RWPE1 (cell line): ENCODE measurements around the gene KRR1.
"Not testable (repeated sequence)": the region's sequence is repeated elsewhere in the genome, so short reads cannot be mapped to it uniquely, and the experiment has no call there.

ENCODE experiments used
- CTCF ChIA-PET: fragments of 350-600 bp; sonication (Branson Sonifier 250); formaldehyde crosslinking; extraction: SDS; loops from one replicate; lab custom pipeline; 2021; lab: Yijun Ruan, JAX
- POLR2A ChIA-PET: fragments of 400-600 bp; formaldehyde crosslinking; extraction: SDS; loops from one replicate; lab custom pipeline; 2020; ENCODE audit warnings: antibody characterized with exemption; ENCODE audit not compliant: low non-redundant PET; lab: Yijun Ruan, JAX
- DNase-seq: peaks from one replicate; pipeline ENCODE4 v3.0.0; 2012; ENCODE audit warnings: low spot score
- H3K27ac ChIP-seq: fragments of 450-650 bp; 2 replicates; pipeline ENCODE4 v1.5.1; 2017
- TF ChIP-seq, protein P1 (sequence below): fragments of 450-650 bp; conservative IDR thresholded peaks from 2 replicates; pipeline ENCODE4 v1.5.1; 2017; ENCODE audit warnings: low read depth, mild to moderate bottlenecking

The KRR1 gene

DNA sequence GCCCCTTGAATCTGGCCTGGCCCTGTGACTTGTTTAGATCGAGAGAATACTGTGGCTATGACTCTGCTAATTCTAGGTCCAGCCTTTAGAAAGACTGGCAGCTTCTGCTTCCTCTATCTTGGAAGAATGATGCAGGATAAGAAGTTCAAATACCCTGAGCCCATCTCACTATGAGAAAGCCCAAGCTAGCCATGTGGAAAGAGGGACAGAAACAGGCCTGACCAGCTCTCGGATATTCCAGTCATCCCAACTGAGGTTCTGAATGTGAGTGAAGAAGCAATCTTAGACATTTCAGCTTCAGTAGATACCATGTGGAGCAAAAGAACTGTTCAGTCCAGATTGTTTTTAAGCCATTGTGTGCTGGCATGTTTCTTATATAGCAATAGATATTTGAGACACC, 17.3 kb upstream of the KRR1 start:
- CTCF ChIA-PET = interaction anchor here (0.8 kb wide), 1 partner anchor 503 kb away, joined by 3 read pairs; the partner anchor contains the start of gene PHLDA1
- no peak for DNase-seq
- H3K27ac ChIP-seq = no peak overlapping the region
- TF ChIP-seq, protein P1, sequence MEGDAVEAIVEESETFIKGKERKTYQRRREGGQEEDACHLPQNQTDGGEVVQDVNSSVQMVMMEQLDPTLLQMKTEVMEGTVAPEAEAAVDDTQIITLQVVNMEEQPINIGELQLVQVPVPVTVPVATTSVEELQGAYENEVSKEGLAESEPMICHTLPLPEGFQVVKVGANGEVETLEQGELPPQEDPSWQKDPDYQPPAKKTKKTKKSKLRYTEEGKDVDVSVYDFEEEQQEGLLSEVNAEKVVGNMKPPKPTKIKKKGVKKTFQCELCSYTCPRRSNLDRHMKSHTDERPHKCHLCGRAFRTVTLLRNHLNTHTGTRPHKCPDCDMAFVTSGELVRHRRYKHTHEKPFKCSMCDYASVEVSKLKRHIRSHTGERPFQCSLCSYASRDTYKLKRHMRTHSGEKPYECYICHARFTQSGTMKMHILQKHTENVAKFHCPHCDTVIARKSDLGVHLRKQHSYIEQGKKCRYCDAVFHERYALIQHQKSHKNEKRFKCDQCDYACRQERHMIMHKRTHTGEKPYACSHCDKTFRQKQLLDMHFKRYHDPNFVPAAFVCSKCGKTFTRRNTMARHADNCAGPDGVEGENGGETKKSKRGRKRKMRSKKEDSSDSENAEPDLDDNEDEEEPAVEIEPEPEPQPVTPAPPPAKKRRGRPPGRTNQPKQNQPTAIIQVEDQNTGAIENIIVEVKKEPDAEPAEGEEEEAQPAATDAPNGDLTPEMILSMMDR = no peak
- POLR2A ChIA-PET = no interaction called here

DNA sequence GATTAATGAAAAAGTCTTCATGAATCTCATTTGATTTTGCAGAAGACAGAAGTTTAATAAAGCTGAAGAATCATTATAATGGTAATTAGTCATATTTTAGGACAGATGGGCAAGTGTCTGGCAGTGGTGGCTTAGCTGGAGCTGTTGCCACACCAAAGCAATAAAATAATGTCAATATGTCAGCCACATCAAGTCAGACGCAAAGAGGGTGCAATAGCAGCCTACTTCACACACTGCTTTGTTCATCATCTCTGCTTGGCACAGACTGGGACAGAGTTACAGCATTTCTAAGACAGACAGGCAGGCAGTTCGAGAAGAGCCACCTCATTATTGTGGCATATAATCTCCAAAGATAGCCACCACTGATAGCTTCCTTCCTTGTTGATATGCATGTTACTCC, 16.9 kb upstream of the KRR1 start:
- TF ChIP-seq, protein P1 = no peak
- no peak overlapping the region for H3K27ac ChIP-seq
- ChIA-PET POLR2A (no interaction called here), CTCF (interaction anchor here (0.8 to 1.4 kb wide), 2 partner anchors 15 to 503 kb away, joined by 3 to 4 read pairs; partner anchors contain the start of gene PHLDA1)
- no peak for DNase-seq

DNA sequence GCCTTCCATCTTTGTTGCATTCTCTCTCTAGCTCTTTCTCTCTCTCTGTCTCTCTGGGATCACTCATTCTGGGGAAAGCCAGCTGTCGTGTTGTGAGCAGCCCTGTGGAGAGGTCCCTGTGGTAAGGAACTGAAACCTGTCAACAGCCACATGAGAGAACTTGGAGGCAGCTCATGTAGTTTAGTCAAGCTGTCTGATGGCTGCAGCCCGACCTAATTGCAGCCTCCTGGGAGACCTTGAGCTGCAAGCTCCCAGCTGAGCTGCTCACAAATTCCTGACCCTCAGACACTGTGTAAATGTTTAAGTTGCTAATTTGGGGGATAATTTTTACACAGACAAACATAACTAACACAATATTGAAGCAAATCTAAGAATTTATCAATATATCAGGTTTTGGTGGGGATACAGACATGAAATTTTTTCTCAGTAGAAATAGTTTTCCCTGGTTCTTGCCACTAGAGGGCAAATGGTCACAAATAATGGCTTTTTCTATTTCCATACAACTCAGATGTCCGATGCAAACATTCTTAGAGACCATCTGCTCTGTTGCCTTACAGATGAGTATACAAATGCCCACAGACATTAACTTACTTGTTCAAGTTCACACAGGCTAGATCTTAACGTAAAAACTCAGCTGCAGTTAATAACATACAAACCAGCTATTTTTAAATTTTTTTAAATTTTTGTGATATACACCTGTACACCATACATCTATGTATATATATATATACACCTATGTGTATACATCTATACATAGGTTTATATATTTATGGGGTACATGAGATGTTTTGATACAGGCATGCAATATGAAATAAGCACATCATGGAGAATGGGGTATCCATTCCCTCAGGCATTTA, 15.5 kb upstream of the KRR1 start:
- no peak overlapping the region for H3K27ac ChIP-seq

DNA sequence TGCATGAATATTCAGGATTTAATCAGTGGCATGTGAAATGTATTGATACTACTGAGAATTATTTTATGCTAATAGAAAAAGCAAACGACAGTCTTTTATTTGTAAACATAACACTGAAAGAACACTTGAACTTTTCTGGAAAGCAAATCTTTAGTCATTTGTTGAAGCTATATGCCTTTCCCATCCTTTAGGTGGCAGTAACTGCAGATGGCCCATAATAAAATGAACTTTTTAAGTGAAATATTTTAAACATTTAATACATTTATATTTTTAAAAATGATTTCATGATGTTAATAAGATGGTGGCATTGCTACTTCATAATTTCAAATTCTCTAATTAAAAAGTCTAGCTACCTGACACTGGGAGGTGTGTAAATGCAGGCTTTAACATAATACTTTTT, 13.9 kb upstream of the KRR1 start:
- DNase-seq = no peak
- no peak overlapping the region for H3K27ac ChIP-seq
- TF ChIP-seq, protein P1 = 0 out of 2 replicates have a peak, but pooled peaks have one; percentile 5
- POLR2A ChIA-PET = no interaction called here
- CTCF ChIA-PET = interaction anchor here (0.6 to 1.1 kb wide), 3 partner anchors 68 to 1266 kb away, joined by 3 read pairs; no protein-coding TSS in a partner anchor

More for the DNA sequence above, 15.5 kb upstream of the KRR1 start:
- TF ChIP-seq, protein P1 = peak; percentile 69
- ChIA-PET CTCF (interaction anchor here (0.5 to 1.4 kb wide), 12 partner anchors 17 to 1481 kb away, joined by 3 to 7 read pairs (median 4); no protein-coding TSS in a partner anchor), POLR2A (no interaction called here)
- DNase-seq = peak; percentile 49

DNA sequence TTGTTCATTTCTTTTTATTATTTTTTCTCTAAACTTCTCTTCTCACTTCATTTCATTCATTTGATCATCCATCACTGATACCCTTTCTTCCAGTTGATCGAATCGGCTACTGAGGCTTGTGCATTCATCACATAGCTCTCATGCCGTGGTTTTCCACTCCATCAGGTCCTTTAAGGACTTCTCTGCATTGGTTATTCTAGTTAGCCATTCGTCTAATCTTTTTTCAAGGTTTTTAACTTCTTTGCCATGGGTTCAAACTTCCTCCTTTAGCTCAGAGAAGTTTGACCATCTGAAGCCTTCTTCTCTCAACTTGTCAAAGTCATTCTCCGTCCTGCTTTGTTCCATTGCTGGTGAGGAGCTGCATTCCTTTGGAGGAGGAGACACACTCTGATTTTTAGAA, 10.7 kb upstream of the KRR1 start:
- H3K27ac ChIP-seq, POLR2A ChIA-PET, CTCF ChIA-PET, DNase-seq: not testable (repeated sequence)

DNA sequence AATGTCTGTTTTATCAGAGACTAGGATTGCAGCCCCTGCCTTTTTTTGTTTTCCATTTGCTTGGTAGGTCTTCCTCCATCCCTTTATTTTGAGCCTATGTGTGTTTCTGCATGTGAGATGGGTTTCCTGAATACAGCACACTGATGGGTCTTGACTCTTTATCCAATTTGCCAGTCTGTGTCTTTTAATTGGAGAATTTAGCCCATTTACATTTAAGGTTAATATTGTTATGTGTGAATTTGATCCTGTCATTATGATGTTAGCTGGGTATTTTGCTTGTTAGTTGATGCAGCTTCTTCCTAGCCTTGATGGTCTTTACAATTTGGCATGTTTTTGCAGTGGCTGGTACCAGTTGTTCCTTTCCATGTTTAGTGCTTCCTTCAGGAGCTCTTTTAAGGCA, 9.8 kb upstream of the KRR1 start:
- POLR2A ChIA-PET, DNase-seq, H3K27ac ChIP-seq, CTCF ChIA-PET: not testable (repeated sequence)

DNA sequence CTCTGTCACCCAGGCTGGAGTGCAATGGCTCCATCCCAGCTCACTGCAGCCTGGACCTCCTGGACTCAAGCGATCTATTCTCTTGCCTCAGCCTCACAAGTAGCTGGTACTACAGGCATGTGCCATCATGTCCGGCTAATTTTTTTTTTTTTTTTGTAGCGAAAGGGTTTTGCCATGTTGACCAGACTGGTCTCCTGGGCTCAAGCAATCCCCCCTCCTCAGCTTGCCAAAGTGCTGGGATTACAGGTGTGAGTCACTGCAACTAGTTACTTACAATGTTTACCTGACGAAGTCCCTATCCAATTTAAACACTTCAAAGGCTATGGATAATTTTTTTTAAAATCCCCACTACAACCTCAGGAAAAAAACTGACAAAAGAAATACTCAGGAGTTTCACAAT, 1.8 kb downstream of the KRR1 start:
- POLR2A ChIA-PET = no interaction called here
- H3K27ac ChIP-seq = no peak overlapping the region
- TF ChIP-seq, protein P1 = no peak
- no peak for DNase-seq
- CTCF ChIA-PET = no interaction called here
